WI38 (cell line): ENCODE results near the gene MITF.

Experiments
- H3K4me3 ChIP-seq: 2 replicates; pipeline ENCODE4 v1.5.1; 2011; ENCODE audit warnings: low read depth, mild to moderate bottlenecking, control low read depth, low read length
- TF ChIP-seq, protein P1 (sequence below): IDR thresholded peaks from 2 replicates; pipeline ENCODE4 v1.5.1; 2012; ENCODE audit warnings: low read depth, mild to moderate bottlenecking, control low read depth, low read length

Gene MITF

GRCh38 chr3:69951616-69952015 is 212.4 kb downstream of the MITF start:
- TF ChIP-seq, protein P1, sequence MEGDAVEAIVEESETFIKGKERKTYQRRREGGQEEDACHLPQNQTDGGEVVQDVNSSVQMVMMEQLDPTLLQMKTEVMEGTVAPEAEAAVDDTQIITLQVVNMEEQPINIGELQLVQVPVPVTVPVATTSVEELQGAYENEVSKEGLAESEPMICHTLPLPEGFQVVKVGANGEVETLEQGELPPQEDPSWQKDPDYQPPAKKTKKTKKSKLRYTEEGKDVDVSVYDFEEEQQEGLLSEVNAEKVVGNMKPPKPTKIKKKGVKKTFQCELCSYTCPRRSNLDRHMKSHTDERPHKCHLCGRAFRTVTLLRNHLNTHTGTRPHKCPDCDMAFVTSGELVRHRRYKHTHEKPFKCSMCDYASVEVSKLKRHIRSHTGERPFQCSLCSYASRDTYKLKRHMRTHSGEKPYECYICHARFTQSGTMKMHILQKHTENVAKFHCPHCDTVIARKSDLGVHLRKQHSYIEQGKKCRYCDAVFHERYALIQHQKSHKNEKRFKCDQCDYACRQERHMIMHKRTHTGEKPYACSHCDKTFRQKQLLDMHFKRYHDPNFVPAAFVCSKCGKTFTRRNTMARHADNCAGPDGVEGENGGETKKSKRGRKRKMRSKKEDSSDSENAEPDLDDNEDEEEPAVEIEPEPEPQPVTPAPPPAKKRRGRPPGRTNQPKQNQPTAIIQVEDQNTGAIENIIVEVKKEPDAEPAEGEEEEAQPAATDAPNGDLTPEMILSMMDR: no peak
- no peak overlapping the region for H3K4me3 ChIP-seq

GRCh38 chr3:69959581-69959980 is 220.3 kb downstream of the MITF start:
- H3K4me3 ChIP-seq: no peak overlapping the region
- TF ChIP-seq, protein P1: no peak

- no peak overlapping the region for H3K4me3 ChIP-seq
- TF ChIP-seq, protein P1: no peak
Observed at GRCh38 chr3:69961706-69962439, 222.6 kb downstream of the MITF start.

GRCh38 chr3:69963643-69964042 is 224.4 kb downstream of the MITF start:
- TF ChIP-seq, protein P1: no peak
- no peak overlapping the region for H3K4me3 ChIP-seq

DNA sequence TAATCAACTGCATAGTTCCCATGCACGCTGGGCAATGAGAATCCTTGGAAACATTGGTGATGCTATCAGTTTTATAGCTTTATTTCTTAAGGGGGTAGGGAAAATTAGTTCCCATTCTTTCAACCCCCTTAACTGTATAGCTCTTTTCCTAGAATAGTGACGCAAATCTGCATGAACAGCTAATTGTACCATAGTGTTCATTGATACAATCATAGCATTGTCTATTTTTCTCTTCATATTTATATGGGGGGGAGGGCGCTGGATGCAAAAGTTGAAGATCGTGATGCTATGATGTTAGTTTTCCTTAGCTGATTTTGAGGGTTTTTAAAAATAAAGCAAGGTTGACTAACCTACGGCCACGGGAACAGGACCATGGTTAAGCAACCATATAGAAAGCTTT is 227.9 kb downstream of the MITF start:
- TF ChIP-seq, protein P1: no peak
- no peak overlapping the region for H3K4me3 ChIP-seq

GRCh38 chr3:69970827-69971226 is 231.6 kb downstream of the MITF start:
- H3K4me3 ChIP-seq: no peak overlapping the region
- TF ChIP-seq, protein P1: no peak

DNA sequence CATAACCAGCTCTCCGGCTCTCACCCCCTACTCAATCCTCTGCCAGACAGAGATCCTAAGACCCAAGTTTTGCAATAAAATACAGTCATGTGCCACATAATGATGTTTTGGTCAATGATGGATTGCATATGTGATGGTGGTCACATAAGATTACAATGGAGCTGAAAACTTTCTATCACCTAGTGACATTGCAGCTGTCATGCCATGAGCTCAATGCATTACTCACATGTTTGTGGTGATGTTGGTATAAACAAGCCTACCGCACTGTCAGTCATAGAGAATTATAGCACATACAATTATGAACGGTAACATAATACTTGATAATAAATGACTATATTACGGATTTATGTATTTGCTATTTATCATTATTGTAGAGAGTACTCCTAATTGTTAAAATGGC is 233.4 kb downstream of the MITF start:
- TF ChIP-seq, protein P1: no peak

More for the DNA sequence above, 233.4 kb downstream of the MITF start:
- no peak overlapping the region for H3K4me3 ChIP-seq
